ENCODE results near the gene VMP1. TPM values are rescaled to one million over a fixed set of nuclear protein-coding genes. Genes with fewer than 3 reads are reported as not detected.
"Not testable (repeated sequence)": the region's sequence is repeated elsewhere in the genome, so short reads cannot be mapped to it uniquely, and the experiment has no call there.

The VMP1 gene
- total and polyA plus RNA-seq, 9 donors, result 45.2 to 65.2 (median 52.0) TPM

GRCh38 chr17:59830846-59831486, 123.5 kb downstream of the VMP1 start:
- no CpG with 5 or more reads among the region's 1 CpG for WGBS (ENCODE audit: insufficient coverage)
- no peaks in the 10 kb centered on the region for H3K9me3 ChIP-seq (replicated peaks; ENCODE audit: control insufficient read depth, low read depth, low read length)
- no peak overlapping the region for H3K27ac ChIP-seq (ENCODE audit: low read length)

GRCh38 chr17:59832883-59833379, 125.5 kb downstream of the VMP1 start:
- WGBS (ENCODE audit: insufficient coverage), result no CpG with 5 or more reads among the region's 4 CpGs
- peaks cover 13% of the 10 kb centered on the region for H3K4me1 ChIP-seq (ENCODE audit: control insufficient read depth, insufficient read depth, low read length)

More at GRCh38 chr17:59830846-59831486, 123.5 kb downstream of the VMP1 start:
- no peak for DNase-seq
- Histone ChIP-seq H3K4me3 (ENCODE audit: low read length) (no peak overlapping the region), H3K4me1 (ENCODE audit: control insufficient read depth, insufficient read depth, low read length) (peaks cover 14% of the 10 kb centered on the region), H3K27me3 (ENCODE audit: control insufficient read depth, insufficient read depth, low read length) (no peaks in the 10 kb centered on the region), H3K36me3 (ENCODE audit: control insufficient read depth, insufficient read depth, low read length) (no peaks in the 10 kb centered on the region)

GRCh38 chr17:59837308-59838051, 130.0 kb downstream of the VMP1 start:
- Histone ChIP-seq H3K27ac (ENCODE audit: low read length) (peak overlapping the region; percentile 90), H3K9me3 (replicated peaks; ENCODE audit: control insufficient read depth, low read depth, low read length) (no peaks in the 10 kb centered on the region), H3K4me3 (ENCODE audit: low read length) (peak overlapping the region; percentile 56), H3K4me1 (ENCODE audit: control insufficient read depth, insufficient read depth, low read length) (peaks cover 4% of the 10 kb centered on the region), H3K27me3 (ENCODE audit: control insufficient read depth, insufficient read depth, low read length) (no peaks in the 10 kb centered on the region), H3K36me3 (ENCODE audit: control insufficient read depth, insufficient read depth, low read length) (peaks cover 4% of the 10 kb centered on the region)
- WGBS (ENCODE audit: insufficient coverage), result 0% methylated on average over 1 of the region's 8 CpGs
- peak; percentile 98 for DNase-seq

More at GRCh38 chr17:59832883-59833379, 125.5 kb downstream of the VMP1 start:
- Histone ChIP-seq H3K9me3 (replicated peaks; ENCODE audit: control insufficient read depth, low read depth, low read length) (no peaks in the 10 kb centered on the region), H3K27me3 (ENCODE audit: control insufficient read depth, insufficient read depth, low read length) (no peaks in the 10 kb centered on the region), H3K4me3 (ENCODE audit: low read length) (no peak overlapping the region), H3K27ac (ENCODE audit: low read length) (no peak overlapping the region), H3K36me3 (ENCODE audit: control insufficient read depth, insufficient read depth, low read length) (no peaks in the 10 kb centered on the region)
- DNase-seq, result no peak

GRCh38 chr17:59838052-59838916, 130.8 kb downstream of the VMP1 start:
- H3K4me1 ChIP-seq (ENCODE audit: control insufficient read depth, insufficient read depth, low read length), result peaks cover 4% of the 10 kb centered on the region
- H3K27me3 ChIP-seq (ENCODE audit: control insufficient read depth, insufficient read depth, low read length), result no peaks in the 10 kb centered on the region
- H3K4me3 ChIP-seq (ENCODE audit: low read length), result peak overlapping the region; percentile 56
- WGBS (ENCODE audit: insufficient coverage), result 8% methylated on average over 2 of the region's 8 CpGs
- peaks cover 4% of the 10 kb centered on the region for H3K36me3 ChIP-seq (ENCODE audit: control insufficient read depth, insufficient read depth, low read length)
- H3K9me3 ChIP-seq (replicated peaks; ENCODE audit: control insufficient read depth, low read depth, low read length), result no peaks in the 10 kb centered on the region
- DNase-seq, result peak; percentile 53
- H3K27ac ChIP-seq (ENCODE audit: low read length), result peak overlapping the region; percentile 90

GRCh38 chr17:59839651-59840328, 132.3 kb downstream of the VMP1 start:
- Histone ChIP-seq H3K36me3 (ENCODE audit: control insufficient read depth, insufficient read depth, low read length) (peaks cover 4% of the 10 kb centered on the region), H3K4me1 (ENCODE audit: control insufficient read depth, insufficient read depth, low read length) (peaks cover 5% of the 10 kb centered on the region), H3K4me3 (ENCODE audit: low read length) (peak overlapping the region; percentile 56), H3K27ac (ENCODE audit: low read length) (peak overlapping the region; percentile 90), H3K9me3 (replicated peaks; ENCODE audit: control insufficient read depth, low read depth, low read length) (no peaks in the 10 kb centered on the region), H3K27me3 (ENCODE audit: control insufficient read depth, insufficient read depth, low read length) (no peaks in the 10 kb centered on the region)
- WGBS (ENCODE audit: insufficient coverage), result no CpG with 5 or more reads among the region's 6 CpGs
- no peak for DNase-seq

- no CpG with 5 or more reads among the region's 4 CpGs for WGBS (ENCODE audit: insufficient coverage)
- Histone ChIP-seq H3K27me3 (ENCODE audit: control insufficient read depth, insufficient read depth, low read length) (no peaks in the 10 kb centered on the region), H3K9me3 (replicated peaks; ENCODE audit: control insufficient read depth, low read depth, low read length) (no peaks in the 10 kb centered on the region), H3K4me1 (ENCODE audit: control insufficient read depth, insufficient read depth, low read length) (peaks cover 8% of the 10 kb centered on the region), H3K36me3 (ENCODE audit: control insufficient read depth, insufficient read depth, low read length) (peaks cover 4% of the 10 kb centered on the region), H3K4me3 (ENCODE audit: low read length) (peak overlapping the region; percentile 56), H3K27ac (ENCODE audit: low read length) (peak overlapping the region; percentile 72)
- no peak for DNase-seq
Observed at GRCh38 chr17:59840329-59841090, 133.1 kb downstream of the VMP1 start.

GRCh38 chr17:59841091-59841881, 133.8 kb downstream of the VMP1 start:
- H3K9me3 ChIP-seq (replicated peaks; ENCODE audit: control insufficient read depth, low read depth, low read length); DNase-seq; H3K36me3 ChIP-seq (ENCODE audit: control insufficient read depth, insufficient read depth, low read length); H3K27me3 ChIP-seq (ENCODE audit: control insufficient read depth, insufficient read depth, low read length): not testable (repeated sequence)
- Histone ChIP-seq H3K4me3 (ENCODE audit: low read length) (peak overlapping the region; percentile 56), H3K27ac (ENCODE audit: low read length) (peak overlapping the region; percentile 72), H3K4me1 (ENCODE audit: control insufficient read depth, insufficient read depth, low read length) (peaks cover 16% of the 10 kb centered on the region)
- WGBS (ENCODE audit: insufficient coverage), result 45% methylated on average over 3 of the region's 7 CpGs

GRCh38 chr17:59841882-59842263, 134.4 kb downstream of the VMP1 start:
- H3K4me1 ChIP-seq (ENCODE audit: control insufficient read depth, insufficient read depth, low read length), result peaks cover 22% of the 10 kb centered on the region
- H3K27me3 ChIP-seq (ENCODE audit: control insufficient read depth, insufficient read depth, low read length); H3K9me3 ChIP-seq (replicated peaks; ENCODE audit: control insufficient read depth, low read depth, low read length); H3K4me3 ChIP-seq (ENCODE audit: low read length); DNase-seq; H3K36me3 ChIP-seq (ENCODE audit: control insufficient read depth, insufficient read depth, low read length): not testable (repeated sequence)
- no CpG with 5 or more reads among the region's 4 CpGs for WGBS (ENCODE audit: insufficient coverage)
- peak overlapping the region; percentile 45 for H3K27ac ChIP-seq (ENCODE audit: low read length)

All from muscle of leg (tissue), 11 donors.